Ecto neural progenitor cell (in vitro differentiated cells): Measurements from ENCODE around the gene TRIM15.
"Not testable (repeated sequence)": the region's sequence is repeated elsewhere in the genome, so short reads cannot be mapped to it uniquely, and the experiment has no call there.

Source experiments
- DNase-seq: peaks from one replicate; pipeline ENCODE4 v3.0.0-alpha.2; 2018; ENCODE audit warnings: low spot score

TRIM15 gene

DNA sequence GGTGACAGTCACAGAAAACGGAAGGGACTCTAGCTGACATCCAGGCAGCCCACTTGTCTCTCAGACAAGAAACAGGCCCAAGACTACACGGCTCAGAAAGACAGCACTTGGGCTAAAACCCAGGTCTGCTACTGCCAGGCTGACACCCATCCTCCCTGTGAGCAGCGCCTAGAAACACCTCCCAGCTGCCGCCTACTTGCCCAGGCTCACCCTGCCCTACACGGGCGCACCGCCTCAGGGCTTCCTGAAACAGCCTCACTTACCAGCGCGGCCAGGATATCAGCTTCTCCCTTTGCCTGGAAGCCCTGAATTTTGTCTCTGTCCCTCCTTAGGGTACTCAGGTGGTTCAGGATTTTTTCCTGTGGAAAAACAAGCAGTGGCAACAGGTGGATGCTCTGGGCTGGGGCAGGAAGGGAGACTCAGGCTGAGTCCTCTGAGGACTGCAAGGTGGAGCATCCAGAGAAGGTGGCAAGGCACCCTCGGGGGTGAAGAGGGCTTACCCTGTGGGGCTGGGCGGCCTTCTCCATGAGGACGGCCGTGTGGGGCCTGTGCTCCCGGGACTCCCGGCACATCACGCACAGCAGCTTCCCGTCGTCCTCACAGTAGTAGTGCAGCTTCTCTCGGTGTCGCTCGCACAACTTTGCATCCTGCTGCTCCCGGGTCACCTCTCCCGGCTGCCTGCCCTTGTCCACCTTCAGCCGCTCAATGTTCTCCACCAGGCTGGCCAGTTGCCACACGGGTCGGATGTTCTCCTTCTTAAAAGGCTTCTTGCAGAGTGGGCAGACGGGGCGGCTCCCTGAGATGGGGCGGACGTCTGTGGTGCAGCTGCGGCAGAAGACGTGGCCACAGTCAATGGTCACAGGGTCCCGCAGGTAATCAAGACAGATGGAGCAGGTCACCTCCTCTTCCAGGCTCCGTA lies 35.1 kb downstream of the TRIM15 start:
- DNase-seq: no peak

DNA sequence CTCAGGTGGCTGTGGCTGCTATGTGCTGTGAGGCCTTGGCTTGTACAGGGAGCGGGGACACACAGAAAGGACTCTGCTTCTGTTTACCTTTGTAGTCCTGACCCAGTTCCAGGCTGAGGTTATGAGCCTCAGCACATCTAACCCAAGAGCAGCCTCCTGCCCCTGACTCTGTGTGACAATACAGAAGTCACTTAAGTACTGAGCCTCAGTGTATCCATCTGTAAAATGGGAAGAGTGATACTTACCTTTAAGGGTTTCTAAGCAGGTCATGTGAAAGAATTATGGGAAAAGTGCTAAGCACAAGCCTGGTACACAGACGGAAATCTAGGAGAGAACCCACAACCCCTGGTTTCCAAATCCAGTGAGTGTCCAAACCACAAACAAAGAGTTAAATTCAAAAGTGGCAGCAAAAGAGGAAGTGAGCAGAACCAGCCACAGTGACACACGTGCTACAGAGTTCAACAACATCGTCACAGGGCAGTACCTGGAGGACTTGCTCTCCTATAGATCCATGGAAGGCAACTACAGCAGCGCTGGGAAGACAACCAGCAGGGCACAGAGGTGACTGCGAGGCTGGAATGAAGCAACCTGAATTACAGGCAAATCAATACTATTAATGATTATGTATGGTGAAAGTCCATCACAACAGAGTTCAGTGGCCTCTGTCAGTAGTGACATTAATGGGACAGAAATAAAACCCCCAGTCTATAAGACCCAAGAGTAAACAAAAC lies 37.4 kb downstream of the TRIM15 start:
- DNase-seq: no peak

DNA sequence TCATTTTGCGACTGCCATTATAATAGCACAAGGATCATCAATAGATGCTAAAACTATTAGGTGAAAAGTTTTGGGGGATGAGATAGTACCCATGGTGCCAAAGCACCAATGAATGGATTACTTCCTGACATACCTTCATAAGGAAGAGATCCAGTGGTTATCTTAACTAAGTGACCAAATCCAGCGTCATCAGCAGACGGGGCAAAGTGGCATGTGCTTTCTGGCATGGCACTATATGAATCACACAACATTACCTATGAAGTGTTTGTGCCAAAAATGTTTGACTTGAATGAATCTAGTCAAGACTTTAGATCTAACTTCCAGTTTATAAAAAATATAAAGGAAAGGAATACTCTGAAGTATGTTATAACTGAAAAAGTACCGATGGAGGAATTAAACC lies 39.0 kb downstream of the TRIM15 start:
- no peak for DNase-seq

DNA sequence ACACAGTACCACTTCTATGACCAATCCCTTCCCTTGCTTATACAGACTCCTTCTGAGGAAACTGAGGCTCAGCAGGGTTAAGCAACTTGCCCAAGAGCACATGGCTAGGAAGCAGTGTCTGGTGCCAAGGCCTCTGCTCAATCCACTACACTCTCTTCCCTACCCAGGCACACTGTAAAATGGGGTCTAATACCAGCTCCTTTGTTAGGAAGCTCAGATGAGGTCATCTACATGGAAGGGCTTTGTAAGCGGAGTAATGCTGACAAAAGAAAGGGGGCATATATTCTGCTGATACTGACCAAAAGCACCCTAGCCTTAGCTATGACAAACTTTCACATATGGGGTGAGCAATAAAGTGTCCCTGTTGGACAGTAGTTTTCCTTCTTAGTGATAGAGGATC lies 40.8 kb downstream of the TRIM15 start:
- no peak for DNase-seq

DNA sequence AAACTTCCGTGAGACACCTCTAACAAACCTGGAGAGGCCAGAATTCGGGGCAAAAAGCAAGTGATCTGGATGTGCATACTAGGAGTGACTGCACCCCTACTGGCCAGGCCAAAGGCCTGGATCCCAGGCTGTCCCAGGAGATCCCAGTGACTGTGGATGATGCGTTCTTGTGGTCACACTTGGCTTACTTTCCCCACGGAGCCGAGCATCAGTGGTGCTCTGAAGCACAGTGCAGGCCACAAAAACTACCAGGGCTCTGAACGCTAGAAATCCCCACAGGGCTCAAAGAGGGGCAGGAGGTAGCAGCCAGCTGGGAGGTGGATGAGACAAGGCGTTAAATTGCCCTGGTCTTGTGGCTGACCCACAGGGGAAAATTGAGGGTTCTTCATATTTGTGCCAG lies 42.8 kb downstream of the TRIM15 start:
- DNase-seq: no peak

DNA sequence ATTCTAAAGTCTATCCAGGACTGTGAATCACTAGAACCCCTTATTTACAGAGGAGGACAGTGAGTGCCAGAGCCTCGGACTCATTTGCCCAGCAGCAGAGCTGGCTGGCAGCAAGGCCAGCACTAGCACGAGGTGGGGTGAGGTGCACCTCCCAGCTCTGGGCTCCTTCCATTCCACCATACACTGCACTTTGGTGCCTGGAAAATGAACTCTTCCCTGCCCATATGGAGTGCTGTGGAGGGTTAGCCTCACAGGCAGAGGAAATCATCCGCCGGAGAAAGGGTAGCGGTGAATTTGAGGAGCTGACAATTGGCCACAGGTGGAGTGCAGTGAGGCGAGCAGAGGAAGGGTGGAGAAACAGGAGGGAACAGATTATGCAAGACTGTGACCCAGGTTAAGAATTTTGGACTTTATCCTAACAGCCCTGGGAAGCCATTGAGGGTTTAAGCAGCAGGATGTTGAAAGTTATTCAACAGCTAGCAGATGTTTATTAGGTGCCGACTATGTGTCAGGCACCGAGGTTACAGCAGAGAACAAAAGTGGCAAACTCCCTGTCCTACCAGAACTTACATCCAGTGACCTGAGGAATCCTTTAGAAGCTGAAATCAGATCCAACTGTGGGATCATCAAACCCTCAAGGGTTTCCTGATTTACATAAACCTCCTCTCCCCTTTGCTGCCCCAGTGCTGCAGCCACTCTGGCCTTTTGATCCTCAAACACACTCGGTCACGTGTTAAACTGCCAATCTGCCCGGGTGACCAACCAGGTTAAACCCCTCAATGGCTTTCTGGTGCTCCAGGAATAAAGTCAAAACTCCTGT lies 43.7 kb downstream of the TRIM15 start:
- peak; percentile 59 for DNase-seq

DNA sequence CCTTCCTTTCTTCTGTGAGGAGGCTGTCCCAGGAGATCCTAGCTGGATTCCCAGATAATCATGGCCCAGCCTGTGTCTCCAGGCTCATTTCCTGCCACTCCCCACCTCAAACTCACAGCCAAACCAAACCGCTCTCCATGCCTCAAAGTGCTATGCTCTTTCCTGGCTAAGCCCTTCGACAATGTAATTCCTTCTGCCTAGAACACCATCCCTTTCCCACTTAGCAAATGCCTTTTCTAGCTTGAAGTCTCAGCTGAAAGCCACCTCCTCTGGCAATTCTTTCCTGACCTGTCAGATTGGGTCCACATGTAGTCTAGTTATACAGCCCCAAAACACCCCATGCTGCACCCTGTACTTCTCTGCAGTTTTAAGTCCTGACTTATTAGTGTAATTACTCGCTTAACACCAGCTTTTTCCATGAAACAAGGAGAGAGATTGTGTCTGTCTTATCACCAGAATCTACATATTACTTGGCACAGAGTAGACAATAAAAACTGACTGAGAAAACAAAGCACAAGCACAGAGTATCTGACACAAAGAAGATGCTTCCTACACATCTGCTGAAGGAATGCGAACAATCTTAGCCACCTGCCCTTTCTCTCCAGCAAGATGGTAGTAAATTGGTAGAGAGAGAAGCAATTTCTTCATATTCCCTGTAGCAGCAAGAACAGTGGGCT lies 44.4 kb downstream of the TRIM15 start:
- no peak for DNase-seq

DNA sequence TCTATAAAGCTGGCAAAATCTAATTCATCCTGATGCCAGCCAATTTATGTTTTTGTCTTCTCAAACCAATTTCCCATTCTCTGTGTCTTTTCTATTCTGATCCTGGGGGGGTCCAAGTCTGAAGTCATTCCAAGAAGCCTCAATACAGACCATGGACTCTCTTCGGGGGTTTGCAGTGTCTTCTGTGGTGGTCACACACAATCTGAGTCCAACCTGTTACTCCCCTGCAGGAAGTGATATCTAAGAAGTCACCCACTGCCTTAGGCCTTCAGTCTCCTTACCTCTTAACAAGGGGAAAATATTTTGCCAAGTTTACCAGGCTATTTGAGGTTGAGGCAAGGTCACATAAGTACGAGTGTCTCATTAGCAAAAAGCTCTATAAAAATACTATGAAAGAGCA lies 48.0 kb downstream of the TRIM15 start:
- DNase-seq: no peak

DNA sequence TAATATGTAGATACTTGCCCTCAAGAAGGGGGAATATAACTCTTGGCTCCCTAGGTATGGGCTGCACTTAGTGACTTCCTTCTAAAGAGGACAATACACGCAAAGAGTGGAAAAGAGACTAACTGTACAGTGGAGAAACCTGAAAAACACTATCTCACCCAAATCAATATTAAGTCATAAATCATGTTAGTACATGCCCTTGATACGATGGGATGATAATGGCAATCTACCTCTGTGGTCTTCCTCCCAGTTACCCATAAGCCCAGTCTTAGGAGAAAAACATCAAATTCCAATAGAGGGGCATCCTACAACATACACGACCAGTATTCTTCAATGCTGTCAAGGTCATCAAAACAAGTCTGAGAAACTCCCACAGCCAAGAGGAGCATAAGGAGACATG lies 48.6 kb downstream of the TRIM15 start:
- DNase-seq: no peak

DNA sequence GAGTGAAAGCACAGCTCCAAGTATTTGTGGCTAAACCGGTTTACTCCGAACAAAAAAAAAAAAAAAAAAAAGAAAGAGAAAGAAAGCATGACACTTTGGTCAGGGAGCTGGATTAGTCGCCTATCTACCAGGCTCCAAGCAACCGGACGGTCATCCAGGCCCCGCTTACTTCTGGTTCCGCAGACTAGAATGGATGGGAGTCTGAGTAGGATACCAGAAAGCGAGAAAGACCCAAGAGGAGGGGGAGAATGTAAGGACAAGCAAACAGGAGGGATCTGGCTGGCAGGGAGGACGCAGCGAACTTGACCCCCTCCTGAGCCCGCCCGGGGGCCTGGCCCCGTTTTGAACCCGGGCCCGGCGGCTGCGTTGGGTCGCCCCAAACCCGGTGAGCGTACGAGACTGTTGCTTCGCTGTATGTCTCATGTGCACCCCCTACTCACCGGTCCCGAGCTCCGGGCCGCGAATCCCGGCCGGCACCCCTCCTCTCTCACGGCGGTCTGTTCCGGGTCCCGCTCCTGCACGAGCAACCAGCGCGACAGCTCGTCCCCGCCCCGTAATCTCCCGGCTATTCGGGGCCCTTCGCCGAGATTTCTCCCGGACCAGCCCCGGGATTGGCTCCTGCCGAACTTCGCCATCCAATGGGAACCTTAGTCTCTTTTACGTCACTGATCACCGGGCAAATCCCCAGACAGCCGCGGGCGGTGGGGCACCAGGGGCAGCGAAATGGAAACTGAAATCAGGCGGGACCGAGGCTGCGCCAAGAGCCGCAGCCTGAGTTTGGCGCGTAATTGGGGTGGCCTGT lies 49.7 kb downstream of the TRIM15 start, which contains the start of gene TRIM26:
Gene TRIM26 (minus strand): TSS at position 542 of the 802 bp plus-strand sequence. CDS start 14,303 bp downstream, outside the sequence.
- peak; percentile 97 for DNase-seq

DNA sequence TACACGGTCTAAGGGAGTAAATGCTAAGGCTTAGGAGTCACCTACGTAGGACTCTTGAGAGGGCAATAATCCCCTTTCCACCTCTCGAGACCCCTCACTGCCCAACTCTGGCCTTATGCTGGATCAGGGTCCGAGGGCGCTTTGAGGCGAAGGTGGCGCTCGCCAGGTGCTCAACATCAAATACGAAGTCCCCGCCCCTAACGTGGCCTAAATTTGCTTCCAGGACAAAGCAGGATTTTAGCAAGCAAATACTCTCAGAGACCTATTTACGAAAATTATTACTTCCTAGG lies 50.3 kb downstream of the TRIM15 start:
- DNase-seq: no peak

DNA sequence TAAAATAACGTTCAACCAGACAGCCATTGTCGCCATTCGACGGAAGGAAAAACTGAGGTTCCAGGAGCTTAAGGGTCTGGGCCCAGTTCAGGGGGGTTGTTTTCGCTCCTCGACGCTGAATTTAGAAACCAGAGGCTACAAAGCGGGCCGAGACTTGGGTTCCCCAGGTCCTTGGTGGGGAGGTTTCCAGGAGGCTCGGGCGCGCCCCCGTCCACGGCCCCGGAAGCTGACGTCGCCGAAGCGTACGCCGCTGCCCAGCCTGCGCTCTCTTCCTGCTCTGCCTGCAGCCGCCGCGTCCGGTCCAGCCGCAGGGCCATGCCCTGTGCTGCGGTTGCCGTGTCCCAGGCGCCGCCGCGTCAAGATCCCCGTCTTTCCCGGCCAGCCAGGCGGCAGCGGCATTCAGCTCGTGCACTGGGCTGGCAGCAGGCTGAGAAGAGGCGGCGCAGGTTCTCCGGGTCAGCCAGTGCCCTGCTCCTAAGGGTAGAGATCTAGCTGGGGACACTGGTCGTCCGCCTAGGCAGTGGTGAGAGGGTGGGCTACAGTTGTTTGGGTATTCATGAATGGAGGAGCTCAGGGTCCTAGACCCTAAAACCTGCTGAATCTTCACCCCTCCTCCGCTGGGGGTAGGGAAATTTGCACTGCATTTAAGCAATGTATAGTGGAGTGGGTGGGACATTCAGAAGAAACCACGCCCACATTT lies 50.8 kb downstream of the TRIM15 start:
- peak; percentile 73 for DNase-seq

DNA sequence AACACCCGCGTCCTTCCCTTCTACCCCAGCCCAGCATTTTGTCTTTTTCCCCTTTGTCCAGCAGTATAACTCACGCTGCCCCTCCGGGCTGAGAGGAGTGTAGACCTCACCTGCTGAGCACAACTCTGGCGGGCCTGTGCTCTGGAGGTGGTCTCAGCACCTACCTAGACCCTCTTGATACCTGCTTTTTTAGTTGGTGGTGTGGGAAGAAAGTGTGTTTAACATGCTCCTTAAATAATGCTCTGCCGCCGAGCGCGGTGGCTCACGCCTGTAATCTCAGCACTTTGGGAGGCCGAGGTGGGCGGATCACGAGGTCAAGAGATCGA lies 51.3 kb downstream of the TRIM15 start:
- no peak for DNase-seq

DNA sequence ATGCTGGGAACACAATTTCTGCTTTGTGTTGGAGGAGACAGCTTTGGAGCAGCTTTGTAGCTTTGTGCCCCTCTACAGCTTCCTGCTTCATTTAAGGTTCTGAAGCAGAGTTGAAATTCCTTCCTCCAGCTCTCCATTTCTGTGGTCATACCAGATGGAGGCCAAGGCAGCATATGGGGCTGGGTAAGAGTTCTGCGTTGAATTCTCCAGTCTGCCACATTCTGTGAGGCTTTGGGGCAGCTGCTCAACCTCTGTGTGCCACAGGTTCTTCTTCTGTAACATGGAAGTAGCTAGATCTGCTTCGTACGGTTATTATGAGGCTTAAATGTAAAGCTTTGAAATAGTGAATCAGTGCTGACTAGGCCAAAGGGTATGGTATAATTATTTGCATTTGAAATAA lies 52.8 kb downstream of the TRIM15 start:
- DNase-seq: no peak

DNA sequence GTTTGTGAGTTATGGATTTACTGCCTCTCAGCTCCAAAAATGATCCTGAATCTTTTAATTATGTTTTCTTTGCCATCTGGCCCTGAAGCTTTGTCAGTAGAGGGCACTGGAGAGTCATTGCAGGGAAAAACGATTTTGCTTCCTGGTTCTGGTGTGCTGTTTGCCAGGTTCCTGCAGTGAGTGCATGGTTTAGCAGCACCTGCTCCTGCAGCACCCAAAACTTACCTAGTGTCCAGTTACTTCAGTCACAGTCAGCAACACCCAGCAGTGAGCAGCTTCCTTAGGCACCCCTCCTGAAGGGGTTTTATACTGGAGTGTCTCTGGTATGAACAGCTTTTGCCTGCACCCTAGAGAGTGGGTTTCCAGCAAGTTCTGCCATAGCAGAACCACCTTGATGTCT lies 55.9 kb downstream of the TRIM15 start:
- no peak for DNase-seq

DNA sequence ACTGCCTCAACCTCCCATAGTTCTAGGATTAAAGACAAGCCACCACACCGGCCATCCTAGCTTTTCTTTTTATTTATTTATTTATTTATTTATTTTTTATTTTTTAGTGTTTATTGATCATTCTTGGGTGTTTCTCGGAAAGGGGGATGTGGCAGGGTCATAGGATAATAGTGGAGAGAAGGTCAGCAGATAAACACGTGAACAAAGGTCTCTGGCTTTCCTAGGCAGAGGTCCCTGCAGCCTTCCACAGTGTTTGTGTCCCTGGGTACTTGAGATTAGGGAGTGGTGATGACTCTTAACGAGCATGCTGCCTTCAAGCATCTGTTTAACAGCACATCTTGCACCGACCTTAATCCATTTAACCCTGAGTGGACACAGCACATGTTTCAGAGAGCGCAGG lies 58.0 kb downstream of the TRIM15 start:
- not testable (repeated sequence) for DNase-seq

DNA sequence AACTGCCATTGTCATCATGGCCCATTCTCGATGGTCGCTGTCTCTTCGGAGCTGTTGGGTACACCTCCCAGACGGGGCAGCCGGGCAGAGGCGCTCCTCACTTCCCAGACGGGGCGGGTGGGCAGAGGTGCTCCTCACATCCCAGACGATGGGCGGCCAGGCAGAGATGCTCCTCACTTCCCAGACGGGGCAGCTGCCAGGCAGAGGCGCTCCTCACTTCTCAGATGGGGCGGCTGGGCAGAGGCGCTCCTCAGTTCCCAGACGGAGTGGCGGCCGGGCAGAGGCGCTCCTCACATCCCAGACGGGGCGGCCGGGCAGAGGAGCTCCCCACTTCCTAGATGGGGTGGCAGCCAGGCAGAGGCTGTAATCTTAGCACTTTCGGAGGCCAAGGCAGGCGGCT lies 58.6 kb downstream of the TRIM15 start:
- DNase-seq: not testable (repeated sequence)
